Astrocyte (in vitro differentiated cells and primary cell): ENCODE measurements around the gene TIMM8B. TPM values are rescaled to one million over a fixed set of nuclear protein-coding genes. Genes with fewer than 3 reads are reported as not detected.

Source experiments
- DNase-seq: peaks from one replicate; pipeline ENCODE4 v3.0.0-alpha.2; 2010; ENCODE audit warnings: low read depth
- FAIRE-seq: peaks from 2 replicates; lab custom pipeline; 2011; peaks lifted over from hg19 to GRCh38; lab: Jason Lieb, UNC
- H2AFZ ChIP-seq: 2 replicates; pipeline ENCODE4 v1.6.0; 2012; ENCODE audit warnings: low read depth, low read length, inconsistent platforms
- H3K27ac ChIP-seq: 2 replicates; pipeline ENCODE4 v1.5.1; 2011; ENCODE audit warnings: low read depth, low read length, inconsistent platforms
- H3K27me3 ChIP-seq: 2 replicates; pipeline ENCODE4 v1.6.0; 2011; ENCODE audit warnings: low read length, inconsistent platforms; ENCODE audit not compliant: insufficient read depth
- H3K36me3 ChIP-seq: 2 replicates; pipeline ENCODE4 v1.5.1; 2011; ENCODE audit warnings: low read length, inconsistent platforms; ENCODE audit not compliant: insufficient read depth
- H3K4me1 ChIP-seq: 2 replicates; pipeline ENCODE4 v1.5.1; 2011; ENCODE audit warnings: low read length, inconsistent platforms; ENCODE audit not compliant: insufficient read depth
- H3K4me2 ChIP-seq: 2 replicates; pipeline ENCODE4 v1.6.0; 2012; ENCODE audit warnings: low read length, inconsistent platforms
- H3K4me3 ChIP-seq: 2 replicates; pipeline ENCODE4 v1.5.1; 2011; ENCODE audit warnings: low read depth, mild to moderate bottlenecking, low read length, inconsistent platforms; ENCODE audit not compliant: insufficient read depth
- H3K79me2 ChIP-seq: 2 replicates; pipeline ENCODE4 v1.6.0; 2012; ENCODE audit warnings: mild to moderate bottlenecking, low read length, inconsistent platforms; ENCODE audit not compliant: insufficient read depth
- H3K9ac ChIP-seq: 2 replicates; pipeline ENCODE4 v1.6.0; 2012; ENCODE audit warnings: mild to moderate bottlenecking, low read length, inconsistent platforms
- H3K9me3 ChIP-seq: 2 replicates; pipeline ENCODE4 v1.5.1; 2012; ENCODE audit warnings: low read depth, mild to moderate bottlenecking, low read length, inconsistent platforms; ENCODE audit not compliant: insufficient read depth
- H4K20me1 ChIP-seq: 2 replicates; pipeline ENCODE4 v1.6.0; 2012; ENCODE audit warnings: low read length, inconsistent platforms; ENCODE audit not compliant: insufficient read depth
- H3K27ac Mint-ChIP-seq: one replicate; pipeline ENCODE4 v1.8.0; 2021; ENCODE audit warnings: mild to moderate bottlenecking, mixed read lengths; ENCODE audit not compliant: unreplicated experiment
- H3K27me3 Mint-ChIP-seq: one replicate; pipeline ENCODE4 v1.8.0; 2021; ENCODE audit warnings: low read depth, mixed read lengths; ENCODE audit not compliant: unreplicated experiment
- H3K36me3 Mint-ChIP-seq: one replicate; pipeline ENCODE4 v1.8.0; 2021; ENCODE audit warnings: low read depth, mixed read lengths; ENCODE audit not compliant: unreplicated experiment
- H3K4me1 Mint-ChIP-seq: one replicate; pipeline ENCODE4 v1.8.0; 2021; ENCODE audit warnings: low read depth, mixed read lengths; ENCODE audit not compliant: unreplicated experiment
- H3K4me3 Mint-ChIP-seq: one replicate; pipeline ENCODE4 v1.8.0; 2021; ENCODE audit warnings: mild to moderate bottlenecking, moderate library complexity, mixed read lengths; ENCODE audit not compliant: unreplicated experiment
- H3K9me3 Mint-ChIP-seq: one replicate; pipeline ENCODE4 v1.8.0; 2021; ENCODE audit warnings: mild to moderate bottlenecking, mixed read lengths; ENCODE audit not compliant: unreplicated experiment
- EZH2 ChIP-seq: IDR thresholded peaks from 2 replicates; pipeline ENCODE4 v1.6.1; 2012; ENCODE audit warnings: mild to moderate bottlenecking, low read length, inconsistent platforms; ENCODE audit not compliant: insufficient read depth
- total RNA-seq: library from RNA; stranded (reverse); gene quantifications from 2 replicates; pipeline ENCODE4 v1.2.1, GENCODE V29; 2021
- TF ChIP-seq, protein P1 (sequence below): IDR thresholded peaks from 2 replicates; pipeline ENCODE4 v1.5.1; 2011; ENCODE audit warnings: low read depth, mild to moderate bottlenecking, inconsistent platforms, low read length, moderate library complexity; ENCODE audit not compliant: insufficient read depth

Gene TIMM8B
- total RNA-seq, 1 donor from 2014 or later: 68.9 TPM

- no peak for FAIRE-seq
- peaks cover 21% of the 10 kb centered on the region for H3K36me3 Mint-ChIP-seq
- H4K20me1 ChIP-seq: no peaks in the 10 kb centered on the region
- H3K27ac ChIP-seq: no peak overlapping the region
- H3K36me3 ChIP-seq: peaks cover 6% of the 10 kb centered on the region
- H3K27me3 ChIP-seq: no peaks in the 10 kb centered on the region
- no peak for DNase-seq
- H3K4me1 Mint-ChIP-seq: peaks cover 20% of the 10 kb centered on the region
- no peaks in the 10 kb centered on the region for H3K9me3 ChIP-seq
- peaks cover 13% of the 10 kb centered on the region for H3K4me1 ChIP-seq
- H3K9ac ChIP-seq: no peak overlapping the region
- no peak overlapping the region for H3K4me3 ChIP-seq
- H3K79me2 ChIP-seq: no peaks in the 10 kb centered on the region
- TF ChIP-seq, protein P1, sequence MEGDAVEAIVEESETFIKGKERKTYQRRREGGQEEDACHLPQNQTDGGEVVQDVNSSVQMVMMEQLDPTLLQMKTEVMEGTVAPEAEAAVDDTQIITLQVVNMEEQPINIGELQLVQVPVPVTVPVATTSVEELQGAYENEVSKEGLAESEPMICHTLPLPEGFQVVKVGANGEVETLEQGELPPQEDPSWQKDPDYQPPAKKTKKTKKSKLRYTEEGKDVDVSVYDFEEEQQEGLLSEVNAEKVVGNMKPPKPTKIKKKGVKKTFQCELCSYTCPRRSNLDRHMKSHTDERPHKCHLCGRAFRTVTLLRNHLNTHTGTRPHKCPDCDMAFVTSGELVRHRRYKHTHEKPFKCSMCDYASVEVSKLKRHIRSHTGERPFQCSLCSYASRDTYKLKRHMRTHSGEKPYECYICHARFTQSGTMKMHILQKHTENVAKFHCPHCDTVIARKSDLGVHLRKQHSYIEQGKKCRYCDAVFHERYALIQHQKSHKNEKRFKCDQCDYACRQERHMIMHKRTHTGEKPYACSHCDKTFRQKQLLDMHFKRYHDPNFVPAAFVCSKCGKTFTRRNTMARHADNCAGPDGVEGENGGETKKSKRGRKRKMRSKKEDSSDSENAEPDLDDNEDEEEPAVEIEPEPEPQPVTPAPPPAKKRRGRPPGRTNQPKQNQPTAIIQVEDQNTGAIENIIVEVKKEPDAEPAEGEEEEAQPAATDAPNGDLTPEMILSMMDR: no peak
- no peak for TF ChIP-seq EZH2
- H3K9me3 Mint-ChIP-seq: peaks cover 7% of the 10 kb centered on the region
- no peak overlapping the region for H2AFZ ChIP-seq
- H3K4me2 ChIP-seq: no peak overlapping the region
- no peak overlapping the region for H3K27ac Mint-ChIP-seq
- no peak overlapping the region for H3K4me3 Mint-ChIP-seq
- no peaks in the 10 kb centered on the region for H3K27me3 Mint-ChIP-seq
Observed at GRCh38 chr11:112044961-112045360, 41.6 kb downstream of the TIMM8B start.

GRCh38 chr11:112042961-112043304 is 43.6 kb downstream of the TIMM8B start:
- peaks cover 16% of the 10 kb centered on the region for H3K4me1 Mint-ChIP-seq
- Histone ChIP-seq H2AFZ (no peak overlapping the region), H4K20me1 (no peaks in the 10 kb centered on the region), H3K9me3 (no peaks in the 10 kb centered on the region), H3K4me1 (peaks cover 10% of the 10 kb centered on the region), H3K36me3 (peaks cover 12% of the 10 kb centered on the region), H3K79me2 (no peaks in the 10 kb centered on the region), H3K4me3 (no peak overlapping the region), H3K27me3 (no peaks in the 10 kb centered on the region), H3K9ac (no peak overlapping the region), H3K4me2 (peak overlapping the region; percentile 12), H3K27ac (no peak overlapping the region)
- TF ChIP-seq EZH2: no peak
- TF ChIP-seq, protein P1: no peak
- FAIRE-seq (no peak), DNase-seq (no peak)
- H3K9me3 Mint-ChIP-seq: peaks cover 7% of the 10 kb centered on the region
- peak overlapping the region; percentile 82 for H3K27ac Mint-ChIP-seq
- H3K4me3 Mint-ChIP-seq: no peak overlapping the region
- no peaks in the 10 kb centered on the region for H3K27me3 Mint-ChIP-seq
- H3K36me3 Mint-ChIP-seq: peaks cover 17% of the 10 kb centered on the region

GRCh38 chr11:112042161-112042960 is 44.2 kb downstream of the TIMM8B start:
- Histone ChIP-seq H3K36me3 (peaks cover 18% of the 10 kb centered on the region), H3K4me3 (no peak overlapping the region), H3K9ac (no peak overlapping the region), H3K79me2 (no peaks in the 10 kb centered on the region), H3K4me2 (peak overlapping the region; percentile 12), H3K27ac (peak overlapping the region; percentile 54), H2AFZ (no peak overlapping the region), H4K20me1 (no peaks in the 10 kb centered on the region), H3K27me3 (no peaks in the 10 kb centered on the region), H3K4me1 (peaks cover 10% of the 10 kb centered on the region), H3K9me3 (no peaks in the 10 kb centered on the region)
- peak overlapping the region; percentile 82 for H3K27ac Mint-ChIP-seq
- FAIRE-seq: no peak
- no peaks in the 10 kb centered on the region for H3K27me3 Mint-ChIP-seq
- peak overlapping the region; percentile 6 for H3K4me3 Mint-ChIP-seq
- peaks cover 16% of the 10 kb centered on the region for H3K4me1 Mint-ChIP-seq
- DNase-seq: peak; percentile 77
- TF ChIP-seq EZH2: no peak
- TF ChIP-seq, protein P1: no peak
- H3K9me3 Mint-ChIP-seq: peaks cover 5% of the 10 kb centered on the region
- H3K36me3 Mint-ChIP-seq: peaks cover 15% of the 10 kb centered on the region
